DMS53 treated with DMSO at 0.1 percent for 48 hours (cell line): ENCODE results near the gene SLC34A1.

Source experiments
- DNase-seq: peaks from one replicate; lab custom pipeline; 2025; ENCODE audit not compliant: unreplicated experiment; lab: John Stamatoyannopoulos, UW

The SLC34A1 gene

DNA sequence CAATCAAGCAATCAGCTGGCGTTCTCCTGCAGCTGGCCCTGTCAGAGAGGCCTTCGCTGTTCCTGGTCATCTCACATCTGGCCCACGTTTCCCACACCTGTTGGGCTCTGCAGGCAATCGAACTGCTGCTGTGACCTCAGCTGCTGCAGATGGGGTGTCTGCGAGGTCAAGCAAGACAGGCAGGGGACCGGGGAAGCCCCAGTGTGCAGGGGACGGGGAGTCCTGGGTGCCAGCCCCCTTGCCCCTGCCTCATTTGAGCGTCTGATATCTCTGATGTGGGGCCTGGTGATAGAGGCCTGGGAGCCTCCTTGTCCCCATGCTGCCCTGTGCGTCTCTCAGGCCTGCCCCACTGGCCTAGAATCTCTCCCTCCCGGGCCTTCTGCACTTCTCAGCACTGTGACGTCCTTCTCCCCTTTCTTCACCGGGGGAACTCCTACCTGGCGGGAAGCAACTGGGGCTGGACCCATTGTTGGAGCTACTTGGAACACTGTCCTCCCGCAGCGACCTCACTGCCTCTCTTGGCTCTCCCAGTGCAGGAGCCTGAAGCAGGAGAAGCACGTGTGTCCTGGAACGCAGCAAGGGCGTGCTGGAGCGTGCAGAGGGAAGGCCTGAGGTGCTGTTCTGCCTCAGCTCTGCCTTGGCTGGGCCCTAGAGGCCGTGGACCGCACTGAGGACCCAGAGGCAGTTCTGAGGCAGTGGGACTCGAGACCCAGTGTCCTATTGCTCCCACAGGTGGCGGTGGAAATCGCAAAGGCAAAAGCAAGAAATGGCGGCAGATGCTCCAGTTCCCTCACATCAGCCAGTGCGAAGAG, 46.1 kb downstream of the SLC34A1 start:
- DNase-seq, result no peak

DNA sequence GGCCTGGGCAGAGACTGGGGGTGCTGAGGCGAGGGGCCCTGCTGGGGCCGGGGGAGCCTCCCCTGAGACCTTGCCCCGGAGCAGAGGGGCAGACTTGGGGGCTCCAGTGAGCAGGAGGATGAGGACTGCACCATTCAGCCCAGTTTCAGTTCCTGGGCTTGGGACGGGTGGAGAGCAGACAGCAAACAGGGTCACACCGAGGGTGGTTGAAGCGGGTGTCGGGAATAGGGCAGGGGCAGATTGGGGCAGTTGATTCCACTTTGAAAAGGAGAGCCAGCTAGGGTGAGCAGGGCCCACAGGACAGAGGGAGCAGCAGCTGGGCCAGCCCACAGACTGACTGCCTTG, 46.7 kb downstream of the SLC34A1 start:
- DNase-seq, result no peak

DNA sequence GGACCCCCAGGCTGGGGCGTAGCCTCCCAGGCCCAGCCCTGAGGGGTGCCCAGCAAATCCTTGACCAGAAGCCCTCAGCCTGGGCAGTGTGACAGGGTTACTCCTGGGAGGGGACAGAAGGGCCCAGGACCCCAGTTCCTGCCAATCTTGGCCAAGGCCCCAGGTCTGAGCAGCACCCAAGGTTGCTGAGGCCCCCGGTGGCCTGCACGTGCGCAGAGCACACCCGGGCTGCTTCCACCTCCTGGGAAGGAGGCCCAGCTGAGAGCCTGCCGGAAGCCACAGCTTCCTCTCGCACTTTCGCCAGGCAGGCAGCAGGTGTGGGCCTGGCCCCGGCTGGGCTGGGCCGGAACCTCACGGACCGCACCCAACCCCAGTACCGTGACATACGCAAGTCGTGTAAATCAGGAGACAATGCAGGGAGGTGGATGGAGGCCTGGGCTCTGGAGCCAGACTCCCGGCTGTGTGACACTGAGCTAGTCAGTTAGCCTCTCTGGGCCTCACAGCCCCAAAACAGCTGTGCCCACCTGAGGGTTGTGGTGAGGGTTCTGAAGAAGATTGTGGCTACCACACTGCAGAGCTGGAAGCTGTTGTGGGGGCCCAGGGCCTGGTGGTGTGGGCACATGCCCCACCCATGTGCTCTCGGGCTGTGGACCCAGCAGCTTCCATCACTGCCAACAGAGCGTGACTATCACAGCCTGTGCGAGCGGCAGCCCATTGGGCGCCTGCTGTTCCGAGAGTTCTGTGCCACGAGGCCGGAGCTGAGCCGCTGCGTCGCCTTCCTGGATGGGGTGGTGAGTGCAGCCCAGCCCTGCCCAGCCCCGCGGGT, 47.3 kb downstream of the SLC34A1 start:
- DNase-seq, result no peak

DNA sequence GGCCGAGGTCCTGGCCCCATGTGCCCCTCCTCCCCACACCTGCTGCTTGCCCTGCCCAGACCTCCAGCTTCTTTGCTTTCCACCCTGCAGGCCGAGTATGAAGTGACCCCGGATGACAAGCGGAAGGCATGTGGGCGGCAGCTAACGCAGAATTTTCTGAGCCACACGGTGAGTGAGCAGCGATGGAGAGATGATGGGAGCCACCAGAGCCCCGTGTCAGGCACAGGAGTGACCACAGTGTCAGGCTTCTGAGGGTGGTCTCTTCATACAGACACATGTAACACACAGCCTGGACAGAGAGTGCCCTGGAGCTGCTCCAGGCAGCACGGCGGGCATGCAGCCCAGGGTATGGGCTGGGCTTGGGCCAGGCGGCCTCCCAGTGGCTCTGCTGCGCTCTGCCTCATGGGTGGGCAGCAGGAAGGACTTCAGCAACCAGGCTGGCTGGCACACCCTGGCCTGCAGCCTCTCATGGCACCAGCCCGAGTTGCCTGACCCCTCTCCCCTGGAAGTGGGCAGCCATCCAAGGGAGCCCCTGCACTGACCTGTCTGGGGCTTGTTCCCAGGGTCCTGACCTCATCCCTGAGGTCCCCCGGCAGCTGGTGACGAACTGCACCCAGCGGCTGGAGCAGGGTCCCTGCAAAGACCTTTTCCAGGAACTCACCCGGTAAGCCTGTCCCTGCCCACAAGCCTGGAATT, 48.1 kb downstream of the SLC34A1 start:
- no peak for DNase-seq

DNA sequence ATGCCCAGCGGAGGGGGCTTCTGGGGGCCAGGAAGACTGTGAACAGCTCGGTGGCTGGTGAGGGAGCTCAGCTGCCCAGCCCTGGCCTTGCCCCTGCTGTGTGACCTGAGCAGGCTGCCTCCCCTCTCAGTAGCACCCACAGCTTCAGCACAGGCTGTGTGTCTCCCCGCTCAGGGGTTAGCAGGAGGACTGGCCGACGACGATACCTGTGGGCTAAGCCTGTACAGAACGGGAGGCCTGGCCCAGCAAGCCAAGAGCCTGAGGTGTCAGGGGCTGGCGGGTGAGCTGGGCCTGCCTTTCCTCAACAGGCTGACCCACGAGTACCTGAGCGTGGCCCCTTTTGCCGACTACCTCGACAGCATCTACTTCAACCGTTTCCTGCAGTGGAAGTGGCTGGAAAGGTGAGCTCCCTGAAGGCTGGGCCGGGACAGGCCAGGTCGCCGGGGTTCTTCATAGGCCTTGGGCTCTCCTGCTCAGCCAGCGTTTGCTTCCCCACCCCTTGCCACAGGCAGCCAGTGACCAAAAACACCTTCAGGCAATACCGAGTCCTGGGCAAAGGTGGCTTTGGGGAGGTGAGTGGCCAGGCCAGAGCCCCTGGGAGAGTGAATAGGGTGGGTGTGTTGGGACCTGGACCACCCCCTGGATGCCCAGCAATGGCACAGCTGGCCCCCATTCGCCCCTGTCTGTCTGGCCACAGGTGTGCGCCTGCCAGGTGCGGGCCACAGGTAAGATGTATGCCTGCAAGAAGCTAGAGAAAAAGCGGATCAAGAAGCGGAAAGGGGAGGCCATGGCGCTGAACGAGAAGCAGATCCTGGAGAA, 48.8 kb downstream of the SLC34A1 start:
- no peak for DNase-seq

DNA sequence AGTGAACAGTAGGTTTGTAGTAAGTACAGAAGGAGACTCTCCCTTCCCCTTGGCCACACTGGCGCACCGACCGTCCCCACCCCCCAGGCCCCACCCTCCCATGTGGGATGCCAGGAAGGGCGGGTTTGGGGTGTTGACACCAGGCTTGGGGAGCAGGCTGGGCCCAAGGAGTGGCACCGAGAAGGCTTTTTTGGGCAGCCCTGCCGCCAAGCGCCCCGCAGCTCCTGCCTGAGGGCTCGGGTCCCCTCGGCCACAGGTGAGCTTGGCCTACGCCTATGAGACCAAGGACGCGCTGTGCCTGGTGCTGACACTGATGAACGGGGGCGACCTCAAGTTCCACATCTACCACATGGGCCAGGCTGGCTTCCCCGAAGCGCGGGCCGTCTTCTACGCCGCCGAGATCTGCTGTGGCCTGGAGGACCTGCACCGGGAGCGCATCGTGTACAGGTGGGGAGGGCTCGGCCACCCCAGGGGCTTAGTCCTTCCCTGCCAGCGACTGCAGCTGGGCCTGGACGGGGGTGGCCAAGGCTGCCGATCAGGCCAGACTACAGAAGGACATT, 49.5 kb downstream of the SLC34A1 start:
- DNase-seq, result no peak

DNA sequence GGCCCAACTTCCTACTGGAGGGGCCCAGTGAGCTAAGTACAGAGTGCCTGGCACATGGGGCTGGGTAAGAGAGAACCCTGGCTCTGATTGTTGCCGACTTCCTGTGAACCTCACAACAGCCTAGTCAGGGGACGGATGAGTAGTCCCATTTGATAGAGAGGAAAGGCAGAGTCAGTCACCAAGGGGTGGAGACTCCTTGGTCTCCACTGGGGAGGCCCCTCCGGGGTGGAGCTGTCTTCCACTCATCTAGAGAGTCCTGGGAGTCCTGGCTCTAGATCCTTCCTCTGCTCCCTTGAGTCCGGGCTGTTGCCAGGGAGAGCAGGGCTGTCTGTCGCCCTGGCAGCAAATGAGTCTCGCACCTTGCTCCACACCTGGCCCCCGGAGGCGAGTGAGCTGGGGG, 50.2 kb downstream of the SLC34A1 start:
- DNase-seq, result no peak

DNA sequence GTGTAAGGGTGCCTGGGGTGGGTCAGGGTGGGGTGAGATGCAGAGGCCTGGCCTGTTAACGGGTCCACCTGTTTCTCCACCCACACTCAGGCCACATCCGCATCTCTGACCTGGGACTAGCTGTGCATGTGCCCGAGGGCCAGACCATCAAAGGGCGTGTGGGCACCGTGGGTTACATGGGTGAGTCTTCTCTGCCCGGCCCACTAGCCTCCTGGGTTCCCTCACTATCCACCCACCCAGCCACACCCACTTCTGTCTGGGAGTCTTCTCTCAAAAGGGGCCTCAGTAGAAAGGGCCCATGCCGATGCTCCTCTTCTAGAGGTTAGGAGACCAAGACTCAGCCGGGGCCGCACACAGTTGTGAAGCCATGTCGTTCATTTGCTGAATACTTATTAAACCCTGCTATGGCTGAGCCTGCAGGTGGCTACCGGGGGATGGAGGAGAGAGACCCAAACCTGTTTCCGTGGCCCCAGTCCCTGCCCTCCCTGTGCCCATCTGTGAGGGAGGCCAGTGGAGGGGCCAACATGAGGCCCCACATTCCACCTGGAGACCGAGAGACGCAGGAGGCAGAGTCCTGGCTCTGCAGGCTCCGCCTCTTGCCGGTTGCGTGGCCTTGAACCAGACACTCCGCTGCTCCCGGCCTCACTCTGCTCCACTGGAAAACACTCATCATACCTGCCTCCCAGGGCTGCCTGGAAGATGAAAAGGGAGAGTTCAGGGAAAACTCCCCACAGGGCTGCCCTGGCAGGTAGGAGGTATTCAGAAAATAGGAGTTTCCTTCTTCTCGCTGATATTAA, 50.9 kb downstream of the SLC34A1 start:
- no peak for DNase-seq

DNA sequence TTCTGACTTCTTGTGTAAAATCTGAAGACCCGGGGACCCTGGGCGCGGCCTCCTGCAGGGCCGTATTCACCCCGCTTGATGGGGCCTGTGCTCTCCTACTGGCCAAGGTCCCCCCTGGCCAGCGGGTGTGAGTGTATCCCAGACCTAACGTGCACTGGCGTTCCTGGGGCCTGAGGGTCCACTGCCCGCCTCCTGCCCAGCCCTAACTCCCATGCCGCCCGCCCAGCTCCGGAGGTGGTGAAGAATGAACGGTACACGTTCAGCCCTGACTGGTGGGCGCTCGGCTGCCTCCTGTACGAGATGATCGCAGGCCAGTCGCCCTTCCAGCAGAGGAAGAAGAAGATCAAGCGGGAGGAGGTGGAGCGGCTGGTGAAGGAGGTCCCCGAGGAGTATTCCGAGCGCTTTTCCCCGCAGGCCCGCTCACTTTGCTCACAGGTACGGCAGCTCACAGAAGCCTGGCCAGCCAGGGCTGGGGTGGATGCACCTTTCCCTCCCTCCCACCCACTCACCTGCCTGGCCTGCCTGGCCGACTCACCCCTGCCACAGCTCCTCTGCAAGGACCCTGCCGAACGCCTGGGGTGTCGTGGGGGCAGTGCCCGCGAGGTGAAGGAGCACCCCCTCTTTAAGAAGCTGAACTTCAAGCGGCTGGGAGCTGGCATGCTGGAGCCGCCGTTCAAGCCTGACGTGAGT, 51.8 kb downstream of the SLC34A1 start:
- no peak for DNase-seq

DNA sequence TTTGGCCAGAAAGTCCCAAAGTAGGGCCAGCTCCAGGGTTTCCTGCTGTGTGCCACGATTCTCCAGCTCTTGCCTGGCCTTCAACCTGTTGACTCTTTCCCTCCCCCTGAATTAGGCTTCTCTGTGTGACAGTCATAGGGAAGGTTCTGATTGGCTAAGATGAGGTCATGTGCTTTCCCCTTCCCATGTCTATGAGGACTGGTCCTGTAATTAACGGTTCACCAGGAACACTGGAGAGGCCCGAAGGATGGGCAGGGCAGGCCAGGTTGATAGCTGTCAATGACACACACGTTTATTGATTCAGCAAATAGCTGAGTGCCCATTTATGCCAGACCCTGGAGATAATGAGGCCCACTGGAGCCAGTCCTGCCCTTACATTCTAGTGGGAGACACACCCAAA, 53.4 kb downstream of the SLC34A1 start:
- DNase-seq, result no peak

DNA sequence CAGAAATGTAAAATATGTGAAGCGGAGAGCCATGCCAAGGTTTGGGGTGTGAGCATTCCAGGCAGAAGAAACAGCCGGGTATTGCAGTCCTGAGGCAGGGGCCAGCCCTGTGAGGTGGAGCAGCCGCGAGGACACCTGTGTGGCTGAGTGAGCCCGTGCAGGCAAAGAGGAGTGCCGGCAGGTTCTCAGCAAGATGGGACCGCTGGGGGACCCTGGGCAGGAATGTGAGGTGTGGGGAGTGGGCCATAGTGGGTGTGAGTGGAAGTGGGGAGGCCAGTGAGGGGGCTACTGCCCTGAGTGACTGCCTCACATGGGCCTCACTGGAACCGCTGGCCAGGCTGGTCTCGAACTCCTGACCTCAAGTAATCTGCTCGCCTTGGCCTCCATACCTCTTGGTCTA, 54.2 kb downstream of the SLC34A1 start:
- DNase-seq, result no peak

DNA sequence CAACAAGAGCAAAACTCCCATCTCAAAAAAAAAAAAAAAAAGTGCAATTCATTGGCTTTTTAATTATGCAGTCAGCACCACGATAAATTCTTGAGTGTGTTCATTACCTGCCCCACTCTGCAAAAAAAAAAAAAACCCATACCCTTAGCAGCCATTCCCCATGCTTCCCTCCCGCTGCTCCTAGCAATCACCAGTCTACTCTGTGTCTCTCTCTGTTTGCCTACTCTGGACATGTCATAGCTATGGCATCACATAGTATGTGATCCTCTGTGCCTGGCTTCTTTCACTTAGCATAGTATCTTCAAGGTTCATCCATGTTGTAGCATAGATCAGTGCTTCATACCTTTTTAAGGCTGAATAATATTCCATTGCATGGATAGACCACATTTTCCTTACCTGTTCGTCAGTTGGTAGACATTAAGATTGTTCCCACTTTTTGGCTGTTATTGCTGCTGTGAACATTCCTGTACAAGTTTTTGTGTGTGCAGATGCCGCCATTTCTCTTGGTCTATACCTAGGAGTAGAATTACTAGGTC, 55.4 kb downstream of the SLC34A1 start:
- DNase-seq, result no peak

DNA sequence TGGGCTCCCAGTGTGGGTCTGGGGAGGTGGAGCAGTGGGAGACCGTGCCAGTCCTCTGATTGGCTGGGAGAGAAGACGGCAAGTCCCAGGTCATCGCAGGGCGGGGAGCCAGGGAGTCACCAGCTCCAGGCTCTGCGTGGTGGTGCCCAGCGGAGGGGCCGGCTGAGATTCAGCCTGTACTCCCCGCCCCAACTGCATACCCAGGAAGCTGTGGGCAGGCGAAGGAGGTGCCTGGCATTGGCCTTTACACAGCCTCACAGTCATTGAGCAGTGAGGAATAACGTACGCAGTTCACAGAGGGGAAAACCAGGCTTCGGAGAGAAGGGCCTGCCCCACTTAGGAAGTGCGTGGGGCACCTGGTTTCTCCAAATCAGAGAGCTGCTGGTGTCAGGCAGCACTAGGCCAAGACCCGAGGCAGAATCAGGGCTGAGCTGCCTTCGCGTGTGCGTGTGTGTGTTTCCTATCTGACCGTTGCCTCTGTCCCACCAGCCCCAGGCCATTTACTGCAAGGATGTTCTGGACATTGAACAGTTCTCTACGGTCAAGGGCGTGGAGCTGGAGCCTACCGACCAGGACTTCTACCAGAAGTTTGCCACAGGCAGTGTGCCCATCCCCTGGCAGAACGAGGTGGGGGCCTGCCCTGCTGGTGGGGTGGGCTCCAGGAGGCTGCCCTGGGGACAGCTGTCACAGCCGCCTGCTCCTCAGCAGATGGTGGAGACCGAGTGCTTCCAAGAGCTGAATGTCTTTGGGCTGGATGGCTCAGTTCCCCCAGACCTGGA, 56.2 kb downstream of the SLC34A1 start:
- DNase-seq, result no peak

DNA sequence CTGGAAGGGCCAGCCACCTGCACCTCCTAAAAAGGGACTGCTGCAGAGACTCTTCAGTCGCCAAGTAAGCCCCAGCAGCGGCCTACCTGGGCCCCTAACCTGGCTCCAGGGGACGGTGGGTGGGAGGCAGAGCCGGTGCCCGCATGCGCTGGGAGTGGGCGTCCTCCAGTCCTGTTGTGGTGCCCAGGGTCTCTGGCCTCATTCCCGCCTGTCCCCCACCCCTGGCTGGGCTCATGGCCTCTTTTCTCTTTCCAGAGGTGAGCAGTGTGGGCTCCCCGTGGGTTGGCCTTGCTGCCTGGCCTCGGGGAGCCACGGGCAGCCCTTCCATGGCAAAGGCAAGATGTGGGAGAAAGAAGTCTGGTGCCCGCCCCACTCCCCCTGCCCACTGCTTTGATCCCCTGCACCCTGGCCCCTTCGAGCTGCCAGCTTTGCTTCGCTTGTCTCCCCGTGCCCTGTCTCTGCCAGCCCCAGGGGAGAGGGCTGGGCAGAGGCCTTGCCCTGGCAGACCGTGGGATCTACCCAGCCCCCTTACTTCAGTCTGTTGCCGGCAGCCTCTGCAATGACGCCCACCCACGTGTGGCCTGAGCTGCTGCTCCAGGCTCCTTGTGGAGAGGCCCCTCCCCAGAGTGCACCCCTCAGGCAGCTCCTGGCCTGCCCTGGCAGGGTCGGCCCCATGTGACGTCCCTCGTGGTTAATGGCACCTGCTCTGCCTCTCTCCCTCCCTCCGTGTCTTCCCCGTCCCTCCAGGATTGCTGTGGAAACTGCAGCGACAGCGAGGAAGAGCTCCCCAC, 57.0 kb downstream of the SLC34A1 start:
- no peak for DNase-seq

DNA sequence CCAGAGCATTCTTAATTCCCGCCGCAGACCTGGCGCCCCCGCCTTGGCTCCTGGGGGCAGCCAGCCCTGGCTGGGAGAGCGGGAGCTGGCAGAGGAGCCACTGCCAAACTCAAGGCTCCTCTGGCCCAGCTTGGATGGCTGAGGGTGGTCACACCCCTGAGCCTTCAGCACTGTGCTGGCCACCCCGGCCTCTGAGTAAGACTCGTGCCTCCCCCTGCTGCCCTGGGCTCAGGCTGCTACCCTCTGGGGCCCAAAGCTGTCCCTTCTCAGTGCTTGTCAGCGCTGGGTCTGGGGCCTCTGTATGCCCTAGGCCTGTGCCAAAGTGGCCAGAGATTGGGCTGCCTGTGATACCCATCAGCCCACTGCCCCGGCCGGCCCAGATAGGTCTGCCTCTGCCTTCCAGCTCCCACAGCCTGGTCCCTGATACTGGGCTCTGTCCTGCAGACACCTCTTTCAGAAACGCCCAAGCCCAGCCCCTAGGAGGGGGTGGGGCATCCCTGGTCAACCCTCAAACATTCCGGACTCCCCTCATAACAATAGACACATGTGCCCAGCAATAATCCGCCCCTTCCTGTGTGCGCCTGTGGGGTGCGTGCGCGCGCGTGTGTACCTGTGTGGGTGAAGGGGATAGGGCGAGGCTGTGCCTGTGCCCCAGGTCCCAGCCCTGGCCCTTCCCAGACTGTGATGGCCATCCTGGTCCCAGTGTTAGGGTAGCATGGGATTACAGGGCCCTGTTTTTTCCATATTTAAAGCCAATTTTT, 58.0 kb downstream of the SLC34A1 start:
- no peak for DNase-seq

DNA sequence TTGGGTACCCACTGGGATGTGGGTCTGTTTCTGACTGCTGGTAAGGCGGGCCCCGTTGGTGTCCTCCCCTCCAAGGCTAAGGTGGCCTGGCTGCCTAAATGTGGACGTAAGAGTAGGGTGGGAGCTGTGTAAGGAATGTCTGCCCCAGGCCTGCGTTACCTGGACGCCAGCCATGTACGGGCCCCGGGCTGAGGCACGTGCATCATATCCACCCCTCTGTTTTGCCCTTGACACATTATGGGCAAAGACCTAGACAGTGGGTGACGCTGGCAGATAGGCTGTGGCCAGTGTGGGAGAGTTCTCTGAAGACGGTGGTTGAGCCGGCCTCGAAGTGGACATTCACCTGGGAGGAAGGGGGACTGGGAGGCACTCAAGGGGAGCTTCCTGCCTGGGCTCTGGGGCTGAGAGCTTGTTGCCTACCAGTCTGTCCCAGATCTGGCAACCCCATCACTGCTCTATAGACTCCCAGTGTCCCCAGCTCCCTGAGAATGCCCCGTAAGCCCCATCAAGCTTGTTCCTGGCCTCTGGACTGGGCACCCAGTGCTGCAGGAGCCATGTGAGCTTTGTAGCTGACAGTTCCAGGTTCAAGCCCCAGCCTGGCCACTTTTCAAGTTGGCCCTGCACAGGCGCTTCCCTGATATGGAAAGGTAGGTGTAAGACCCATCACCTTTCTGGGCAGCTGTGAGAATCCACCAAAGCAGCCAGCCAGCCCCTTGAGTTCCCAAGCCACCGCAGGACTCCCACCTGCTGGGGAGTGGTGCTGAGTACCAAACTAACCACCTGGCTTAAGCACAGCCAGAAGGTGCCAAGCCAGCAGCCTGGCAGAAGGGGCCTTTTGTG, 59.1 kb downstream of the SLC34A1 start:
- DNase-seq, result no peak
